BLaER1 (cell line): ENCODE data around the gene LCN12.

Source experiments
- H3K27ac ChIP-seq: shearing (Covaris generic); formaldehyde crosslinking; 2 replicates; pipeline ENCODE4 v1.8.1; 2022
- H3K27me3 ChIP-seq: shearing (Covaris generic); formaldehyde crosslinking; 2 replicates; pipeline ENCODE4 v1.8.1; 2022
- H3K36me3 ChIP-seq: shearing (Covaris generic); formaldehyde crosslinking; 2 replicates; pipeline ENCODE4 v1.8.1; 2022
- H3K4me1 ChIP-seq: shearing (Covaris generic); formaldehyde crosslinking; 2 replicates; pipeline ENCODE4 v1.8.1; 2022
- H3K4me2 ChIP-seq: shearing (Covaris generic); formaldehyde crosslinking; 2 replicates; pipeline ENCODE4 v1.8.1; 2022
- H3K4me3 ChIP-seq: shearing (Covaris generic); formaldehyde crosslinking; 2 replicates; pipeline ENCODE4 v1.8.1; 2022
- H3K9ac ChIP-seq: shearing (Covaris generic); formaldehyde crosslinking; 2 replicates; pipeline ENCODE4 v1.8.1; 2022
- H3K9me3 ChIP-seq: shearing (Covaris generic); formaldehyde crosslinking; 2 replicates; pipeline ENCODE4 v1.8.1; 2022
- H4K20me1 ChIP-seq: shearing (Covaris generic); formaldehyde crosslinking; 2 replicates; pipeline ENCODE4 v1.8.1; 2022
- Cebpa-rat ChIP-seq: shearing (Covaris generic); IDR thresholded peaks from 2 replicates; pipeline ENCODE4 v1.8.1; 2022

Gene LCN12

DNA sequence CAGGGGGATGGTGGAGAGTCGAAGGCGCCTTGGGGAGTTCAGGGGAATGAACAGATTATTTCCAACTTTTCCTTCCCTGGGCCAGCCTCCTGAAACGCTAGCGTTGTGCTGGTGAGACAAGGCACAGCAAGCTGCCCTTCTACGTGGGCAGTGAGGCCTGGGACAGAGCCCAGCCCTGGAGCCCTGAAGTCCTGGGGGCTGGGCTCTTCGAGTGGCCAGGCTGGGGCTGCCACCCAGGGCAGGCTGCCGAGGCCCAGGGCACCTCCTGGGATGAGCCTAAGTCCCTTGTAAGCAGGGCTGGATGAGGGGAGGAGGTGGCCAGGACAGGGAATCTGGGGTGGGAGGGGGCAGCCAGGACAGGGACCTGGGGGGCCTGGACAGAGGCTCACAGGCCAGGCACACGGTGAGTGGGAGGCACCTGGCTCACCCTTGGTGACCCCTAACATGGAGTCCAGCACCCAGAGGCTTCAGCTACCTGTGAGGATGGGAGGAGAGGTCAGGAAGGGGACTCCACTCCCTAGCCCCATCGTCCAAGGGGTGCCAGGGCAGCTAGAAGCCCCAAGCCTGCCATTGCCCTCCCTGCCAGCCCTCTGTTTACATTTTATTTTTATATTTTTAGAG is 1.3 kb upstream of the LCN12 start:
- Histone ChIP-seq H3K4me3 (peak overlapping the region; percentile 71), H3K27ac (peak overlapping the region; percentile 89), H3K27me3 (no peaks in the 10 kb centered on the region), H3K4me1 (peaks cover 34% of the 10 kb centered on the region), H3K4me2 (peak overlapping the region; percentile 81), H4K20me1 (no peaks in the 10 kb centered on the region), H3K9ac (peak overlapping the region; percentile 83), H3K36me3 (no peaks in the 10 kb centered on the region), H3K9me3 (no peaks in the 10 kb centered on the region)
- TF ChIP-seq Cebpa-rat, result no peak

- no peak overlapping the region for H3K4me3 ChIP-seq
- H3K9ac ChIP-seq, result no peak overlapping the region
- no peaks in the 10 kb centered on the region for H4K20me1 ChIP-seq
- H3K27ac ChIP-seq, result no peak overlapping the region
- no peaks in the 10 kb centered on the region for H3K9me3 ChIP-seq
- TF ChIP-seq Cebpa-rat, result no peak
- peaks cover 28% of the 10 kb centered on the region for H3K4me1 ChIP-seq
- no peaks in the 10 kb centered on the region for H3K36me3 ChIP-seq
- H3K27me3 ChIP-seq, result no peaks in the 10 kb centered on the region
- no peak overlapping the region for H3K4me2 ChIP-seq
These were observed 313 bp downstream of the LCN12 start for GRCh38 chr9:136952321-136952850.

- H3K27me3 ChIP-seq, result no peaks in the 10 kb centered on the region
- peaks cover 21% of the 10 kb centered on the region for H3K4me1 ChIP-seq
- H3K4me2 ChIP-seq, result no peak overlapping the region
- H3K27ac ChIP-seq, result no peak overlapping the region
- TF ChIP-seq Cebpa-rat, result no peak
- no peaks in the 10 kb centered on the region for H4K20me1 ChIP-seq
- H3K9me3 ChIP-seq, result no peaks in the 10 kb centered on the region
- no peak overlapping the region for H3K4me3 ChIP-seq
- no peak overlapping the region for H3K9ac ChIP-seq
- no peaks in the 10 kb centered on the region for H3K36me3 ChIP-seq
These were observed 1.1 kb downstream of the LCN12 start for GRCh38 chr9:136952876-136953770.

- H3K9ac ChIP-seq, result no peak overlapping the region
- no peak for TF ChIP-seq Cebpa-rat
- H3K4me2 ChIP-seq, result no peak overlapping the region
- no peak overlapping the region for H3K27ac ChIP-seq
- H4K20me1 ChIP-seq, result no peaks in the 10 kb centered on the region
- no peaks in the 10 kb centered on the region for H3K27me3 ChIP-seq
- H3K4me1 ChIP-seq, result peaks cover 14% of the 10 kb centered on the region
- H3K9me3 ChIP-seq, result no peaks in the 10 kb centered on the region
- no peak overlapping the region for H3K4me3 ChIP-seq
- H3K36me3 ChIP-seq, result no peaks in the 10 kb centered on the region
These were observed 1.7 kb downstream of the LCN12 start for GRCh38 chr9:136953771-136954269.

DNA sequence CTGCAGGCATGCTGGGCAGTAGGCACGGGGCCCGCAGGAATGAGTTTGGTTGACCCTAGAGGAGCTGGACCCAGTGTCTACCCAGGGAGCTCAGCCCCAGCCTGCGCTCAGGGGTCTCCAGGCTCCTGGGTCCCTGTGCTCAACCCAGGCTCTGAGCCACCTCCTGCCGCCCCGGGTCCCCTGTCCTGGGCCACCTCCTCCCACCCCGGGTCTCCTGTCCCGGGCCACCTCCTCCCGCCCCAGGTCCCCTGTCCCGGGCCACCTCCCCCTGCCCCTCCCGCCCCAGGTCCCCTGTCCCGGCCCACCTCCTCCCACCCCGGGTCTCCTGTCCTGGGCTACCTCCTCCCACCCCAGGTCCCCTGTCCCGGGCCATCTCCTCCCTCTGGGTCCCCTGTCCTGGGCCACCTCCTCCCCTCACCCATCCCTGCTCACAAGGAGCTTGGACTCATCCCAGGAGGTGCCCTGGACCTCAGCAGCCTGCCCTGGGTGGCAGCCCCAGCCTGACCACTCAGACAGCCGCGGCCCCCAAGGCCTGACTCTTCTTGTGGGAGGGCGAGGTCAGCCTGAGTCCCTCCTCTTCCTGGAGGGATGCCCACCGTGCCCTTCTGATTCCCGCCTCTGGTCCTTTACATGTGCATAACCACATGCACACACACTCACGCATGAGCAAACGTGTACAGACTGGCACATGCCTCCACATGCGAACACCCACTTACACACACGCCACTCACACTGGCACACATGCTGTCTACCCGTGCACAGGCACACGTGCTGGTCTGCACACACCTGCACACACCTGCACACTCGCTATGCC is 2.4 kb downstream of the LCN12 start:
- Histone ChIP-seq H3K4me1 (peaks cover 12% of the 10 kb centered on the region), H3K4me2 (no peak overlapping the region), H3K27me3 (no peaks in the 10 kb centered on the region), H3K36me3 (no peaks in the 10 kb centered on the region), H3K9me3 (no peaks in the 10 kb centered on the region), H3K9ac (no peak overlapping the region), H3K27ac (no peak overlapping the region), H3K4me3 (no peak overlapping the region), H4K20me1 (no peaks in the 10 kb centered on the region)
- TF ChIP-seq Cebpa-rat, result no peak

- H3K4me1 ChIP-seq, result peaks cover 16% of the 10 kb centered on the region
- H3K36me3 ChIP-seq, result no peaks in the 10 kb centered on the region
- TF ChIP-seq Cebpa-rat, result no peak
- no peak overlapping the region for H3K4me3 ChIP-seq
- no peaks in the 10 kb centered on the region for H3K9me3 ChIP-seq
- no peaks in the 10 kb centered on the region for H3K27me3 ChIP-seq
- H3K27ac ChIP-seq, result no peak overlapping the region
- no peak overlapping the region for H3K9ac ChIP-seq
- H3K4me2 ChIP-seq, result no peak overlapping the region
- H4K20me1 ChIP-seq, result no peaks in the 10 kb centered on the region
These were observed 3.3 kb downstream of the LCN12 start for GRCh38 chr9:136955202-136955942.

DNA sequence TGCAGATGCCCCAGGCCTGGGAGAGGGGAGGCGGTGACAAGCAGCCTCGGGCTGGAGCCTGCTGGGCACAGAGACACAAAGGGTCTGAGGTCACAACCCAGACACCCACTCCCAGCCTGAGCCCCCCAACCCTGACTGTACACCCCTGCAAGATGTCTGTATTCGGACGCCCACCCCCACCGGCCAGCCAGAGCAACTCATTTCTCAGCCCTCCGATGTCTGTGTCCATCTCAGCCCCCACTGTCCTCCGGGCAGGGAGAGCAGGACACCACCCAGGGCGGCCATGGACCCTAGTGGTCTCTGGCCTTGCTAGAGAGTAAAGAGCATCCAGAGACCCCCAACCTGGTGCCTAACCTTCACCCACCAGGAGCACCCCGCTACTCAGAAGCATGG is 3.9 kb downstream of the LCN12 start:
- H3K9ac ChIP-seq, result no peak overlapping the region
- H3K36me3 ChIP-seq, result no peaks in the 10 kb centered on the region
- H3K4me1 ChIP-seq, result peaks cover 14% of the 10 kb centered on the region
- H3K4me3 ChIP-seq, result no peak overlapping the region
- H3K27me3 ChIP-seq, result no peaks in the 10 kb centered on the region
- H3K27ac ChIP-seq, result no peak overlapping the region
- H3K4me2 ChIP-seq, result no peak overlapping the region
- no peak for TF ChIP-seq Cebpa-rat
- H3K9me3 ChIP-seq, result no peaks in the 10 kb centered on the region
- H4K20me1 ChIP-seq, result no peaks in the 10 kb centered on the region

- Histone ChIP-seq H3K27ac (no peak overlapping the region), H3K4me1 (peaks cover 14% of the 10 kb centered on the region), H3K27me3 (no peaks in the 10 kb centered on the region), H3K9me3 (no peaks in the 10 kb centered on the region), H4K20me1 (no peaks in the 10 kb centered on the region), H3K4me3 (no peak overlapping the region), H3K9ac (no peak overlapping the region), H3K36me3 (no peaks in the 10 kb centered on the region), H3K4me2 (no peak overlapping the region)
- TF ChIP-seq Cebpa-rat, result no peak
These were observed 4.5 kb downstream of the LCN12 start for GRCh38 chr9:136956604-136957003.

- no peak overlapping the region for H3K27ac ChIP-seq
- no peak overlapping the region for H3K4me3 ChIP-seq
- no peaks in the 10 kb centered on the region for H4K20me1 ChIP-seq
- H3K9ac ChIP-seq, result no peak overlapping the region
- TF ChIP-seq Cebpa-rat, result no peak
- H3K4me1 ChIP-seq, result peaks cover 14% of the 10 kb centered on the region
- no peaks in the 10 kb centered on the region for H3K36me3 ChIP-seq
- H3K9me3 ChIP-seq, result no peaks in the 10 kb centered on the region
- H3K27me3 ChIP-seq, result no peaks in the 10 kb centered on the region
- H3K4me2 ChIP-seq, result no peak overlapping the region
These were observed 5.4 kb downstream of the LCN12 start for GRCh38 chr9:136957461-136957860.
